Liver (tissue), 9 donors: Measurements from ENCODE around the gene C16orf78. TPM values are rescaled to one million over a fixed set of nuclear protein-coding genes. Genes with fewer than 3 reads are reported as not detected.

ENCODE experiments used
- DNase-seq: peaks from one replicate; pipeline ENCODE4 v3.0.0-alpha.2; 2017; ENCODE audit warnings: low spot score
- H3K27ac ChIP-seq, 2 donors: one replicate each; pipeline ENCODE4 v1.7.0; 2013; ENCODE audit warnings: inconsistent platforms in 2 of 2, low read length in 2 of 2, control low read depth in 1 of 2, low read depth in 1 of 2, mild to moderate bottlenecking in 1 of 2
- H3K27me3 ChIP-seq, 4 donors: one replicate each; pipeline versions ENCODE4 v1.6.1 to v1.7.0; 2013; ENCODE audit warnings: low read length in 3 of 4, inconsistent platforms in 1 of 4, mild to moderate bottlenecking in 1 of 4, moderate library complexity in 1 of 4; ENCODE audit not compliant: control insufficient read depth in 4 of 4, insufficient read depth in 4 of 4
- H3K36me3 ChIP-seq, 4 donors: one replicate each; pipeline versions ENCODE4 v1.6.1 to v1.7.0; 2013; ENCODE audit warnings: low read length in 3 of 4, mild to moderate bottlenecking in 3 of 4, low read depth in 1 of 4, moderate library complexity in 1 of 4; ENCODE audit not compliant: control insufficient read depth in 4 of 4, insufficient read depth in 3 of 4
- H3K4me1 ChIP-seq, 4 donors: one replicate each; pipeline versions ENCODE4 v1.6.1 to v1.7.0; 2013; ENCODE audit warnings: low read length in 3 of 4, mild to moderate bottlenecking in 3 of 4, moderate library complexity in 1 of 4; ENCODE audit not compliant: control insufficient read depth in 4 of 4, insufficient read depth in 4 of 4
- H3K4me3 ChIP-seq, 3 donors: one replicate each; pipeline versions ENCODE4 v1.6.1 to v1.7.0; 2013; ENCODE audit warnings: low read length in 3 of 3, control low read depth in 1 of 3, low read depth in 1 of 3, mild to moderate bottlenecking in 1 of 3
- H3K9ac ChIP-seq, 2 donors: one replicate each; pipeline ENCODE4 v1.7.0; 2013; ENCODE audit warnings: low read length in 2 of 2, mild to moderate bottlenecking in 2 of 2, moderate library complexity in 2 of 2, control low read depth in 1 of 2, low read depth in 1 of 2
- H3K9me3 ChIP-seq, 4 donors: one replicate each; pipeline versions ENCODE4 v1.6.1 to v1.7.0; 2013; ENCODE audit warnings: low read length in 3 of 4; ENCODE audit not compliant: control insufficient read depth in 4 of 4
- ATF3 ChIP-seq: IDR thresholded peaks from 2 replicates; pipeline ENCODE4 v1.6.1; 2016; ENCODE audit warnings: antibody characterized with exemption
- CTCF ChIP-seq: fragments of 150-350 bp; IDR thresholded peaks from 2 replicates; pipeline ENCODE4 v1.5.1; 2017; ENCODE audit warnings: improper control_type of control experiment, low read depth, low read length; ENCODE audit not compliant: missing input control
- EGR1 ChIP-seq, 2 donors: IDR thresholded peaks; 2 replicates each; pipeline ENCODE4 v1.6.1; 2016 to 2018; ENCODE audit warnings: antibody characterized with exemption in 2 of 2, low read depth in 2 of 2
- FOXA1 ChIP-seq: IDR thresholded peaks from 2 replicates; pipeline ENCODE4 v1.6.1; 2016; ENCODE audit warnings: antibody characterized with exemption
- FOXA2 ChIP-seq: IDR thresholded peaks from 2 replicates; pipeline ENCODE4 v1.6.1; 2016; ENCODE audit warnings: antibody characterized with exemption
- HNF4A ChIP-seq, 2 donors: conservative IDR thresholded peaks; 2 replicates each; pipeline ENCODE4 v1.6.1; 2016; ENCODE audit warnings: antibody characterized with exemption in 2 of 2, mild to moderate bottlenecking in 2 of 2
- MAX ChIP-seq: IDR thresholded peaks from 2 replicates; pipeline ENCODE4 v1.6.1; 2016; ENCODE audit warnings: antibody characterized with exemption
- NR2F2 ChIP-seq: IDR thresholded peaks from 2 replicates; pipeline ENCODE4 v1.6.1; 2016; ENCODE audit warnings: antibody characterized with exemption
- RAD21 ChIP-seq, 2 donors: IDR thresholded peaks; 2 replicates each; pipeline ENCODE4 v1.6.1; 2016; ENCODE audit warnings: antibody characterized with exemption in 2 of 2, mild to moderate bottlenecking in 2 of 2
- TAF1 ChIP-seq: conservative IDR thresholded peaks from 2 replicates; pipeline ENCODE4 v1.6.1; 2016; ENCODE audit warnings: antibody characterized with exemption, mild to moderate bottlenecking
- YY1 ChIP-seq: IDR thresholded peaks from 2 replicates; pipeline ENCODE4 v1.6.1; 2016; ENCODE audit warnings: antibody characterized with exemption, mild to moderate bottlenecking
- ZBTB33 ChIP-seq: IDR thresholded peaks from 2 replicates; pipeline ENCODE4 v1.6.1; 2016; ENCODE audit warnings: antibody characterized with exemption
- WGBS: extraction: QIAGEN DNeasy Blood & Tissue Kit; methylation state at CpG from one replicate; pipeline ENCODE4 v1.1.7; 2013; 5-methylcytosine and 5-hydroxymethylcytosine counted together
- polyA plus RNA-seq, 2 donors: library from polyadenylated mRNA; stranded (reverse) in 1 of 2; unstranded in 1 of 2; fragments of 200-250 nt in 1 of 2; fragments of >200 nt in 1 of 2; fragmentation: Nextera tagmentation in 1 of 2; extraction: Ambion mirVana in 1 of 2; gene quantifications; one replicate each; pipeline versions ENCODE4 v1.2.1 to v1.2.3, GENCODE V29; 2013 to 2015
- total RNA-seq, 2 donors: library from RNA; depleted of rRNA; stranded (reverse); fragments of >200 nt; gene quantifications; one replicate each; pipeline ENCODE4 v1.2.3, GENCODE V29; 2014
- donor health status: healthy.
- donor health status: healthy.
- donor health status: healthy.
- donor health status: healthy.
- donor health status: healthy.

Gene C16orf78
- total and polyA plus RNA-seq, 4 donors = not detected

GRCh38 chr16:49354991-49355390 lies 18.6 kb upstream of the C16orf78 start:
- no peak overlapping the region for H3K9ac ChIP-seq
- no peak for DNase-seq

GRCh38 chr16:49355933-49356665 lies 17.5 kb upstream of the C16orf78 start:
- H3K9ac ChIP-seq = no peak overlapping the region
- no peak for DNase-seq
- WGBS = 74% methylated on average over 6 of the region's 6 CpGs
- no peaks in the 10 kb centered on the region for H3K9me3 ChIP-seq
- H3K36me3 ChIP-seq = no peaks in the 10 kb centered on the region
- no peak for TF ChIP-seq FOXA1
- no peak for TF ChIP-seq TAF1
- no peak for TF ChIP-seq RAD21 (IDR thresholded peaks at IDR 0.05)
- TF ChIP-seq MAX = no peak
- TF ChIP-seq HNF4A (conservative IDR thresholded peaks at IDR 0.05) = no peak
- no peak for TF ChIP-seq FOXA2
- no peak overlapping the region for H3K27ac ChIP-seq
- no peak overlapping the region for H3K4me3 ChIP-seq
- no peaks in the 10 kb centered on the region for H3K4me1 ChIP-seq
- peaks cover 0 to 2% (median 0%) of the 10 kb centered on the region in 4 donors for H3K27me3 ChIP-seq

More at GRCh38 chr16:49354991-49355390, 18.6 kb upstream of the C16orf78 start:
- Histone ChIP-seq H3K27me3 (peaks cover 0 to 2% (median under 1%) of the 10 kb centered on the region in 4 donors), H3K27ac (no peak overlapping the region), H3K4me3 (no peak overlapping the region), H3K36me3 (no peaks in the 10 kb centered on the region), H3K9me3 (no peaks in the 10 kb centered on the region), H3K4me1 (no peaks in the 10 kb centered on the region)
- 69% methylated on average over 6 of the region's 6 CpGs for WGBS
- TF ChIP-seq CTCF (no peak), EGR1 (IDR thresholded peaks at IDR 0.05; ENCODE audit: low read depth in 2 of 2) (no peak), YY1 (no peak), NR2F2 (no peak), ZBTB33 (no peak), HNF4A (conservative IDR thresholded peaks at IDR 0.05) (no peak), ATF3 (no peak), TAF1 (no peak)
